ENCODE results near the gene ENDOV. TPM values are rescaled to one million over a fixed set of nuclear protein-coding genes. Genes with fewer than 3 reads are reported as not detected.

Gene ENDOV
- total RNA-seq, 1 experiment from 2014 or later, result 45.6 TPM

GRCh38 chr17:80425835-80426426, 11.0 kb downstream of the ENDOV start:
- Histone ChIP-seq H2AFZ (ENCODE audit: low read depth, low read length, poor library complexity, severe bottlenecking) (no peak overlapping the region), H3K4me1 (ENCODE audit: control insufficient read depth in 1 of 2, insufficient read depth in 2 of 2, low read length in 2 of 2) (no peaks in the 10 kb centered on the region), H3K9me2 (ENCODE audit: insufficient read depth) (no peaks in the 10 kb centered on the region), H3K4me2 (ENCODE audit: low read length) (no peak overlapping the region), H3K79me2 (ENCODE audit: insufficient read depth, low read length) (no peaks in the 10 kb centered on the region), H3K9me3 (ENCODE audit: control insufficient read depth in 1 of 2, insufficient read depth in 1 of 2, low read depth in 1 of 2, low read length in 2 of 2) (no peaks in the 10 kb centered on the region), H4K20me1 (ENCODE audit: insufficient read depth) (no peaks in the 10 kb centered on the region), H3K27me3 (ENCODE audit: insufficient read depth, low read length) (no peaks in the 10 kb centered on the region), H3K9ac (ENCODE audit: low read length) (no peak overlapping the region), H3K27ac (ENCODE audit: low read depth, low read length) (no peak overlapping the region), H3K36me3 (ENCODE audit: control insufficient read depth in 1 of 2, insufficient read depth in 2 of 2, low read length in 2 of 2) (no peaks in the 10 kb centered on the region), H3K4me3 (replicated peaks in 1 of 2; ENCODE audit: low read depth in 1 of 2, low read length in 2 of 2) (no peak overlapping the region)
- ChIA-PET POLR2A (no interaction called here), CTCF (interaction anchor here (1.3 to 1.7 kb wide), 3 partner anchors 10 to 559 kb away, joined by 4 to 9 read pairs (median 5); partner anchors contain the start of gene ENDOV), RAD21 (ENCODE audit: low non-redundant PET in 1 of 2, low total read pairs in 2 of 2, uncharacterized antibody in 2 of 2, unreplicated experiment in 2 of 2) (no interaction called here)
- intact Hi-C loops (cut with micrococcal nuclease), result no loop called here
- no TSS peak for BruUV-seq (replicated peaks)
- ATAC-seq (no peak), DNase-seq (ENCODE audit: low read depth, low spot score) (no peak)
- TF ChIP-seq YY1 (IDR thresholded peaks at IDR 0.05; ENCODE audit: extremely low read depth, insufficient replicate concordance, low read depth, low read length) (no peak), FOSL1 (IDR thresholded peaks at IDR 0.05; ENCODE audit: low read depth) (no peak), EZH2phosphoT487 (IDR thresholded peaks at IDR 0.05; ENCODE audit: borderline replicate concordance) (no peak), ZFX (IDR thresholded peaks at IDR 0.05) (no peak), POLR2A (IDR thresholded peaks at IDR 0.05; ENCODE audit: borderline replicate concordance, extremely low read depth, insufficient read depth, insufficient read length) (no peak), EZH2 (IDR thresholded peaks at IDR 0.05) (no peak), CBX3 (IDR thresholded peaks at IDR 0.05; ENCODE audit: low read depth) (no peak), RAD21 (IDR thresholded peaks at IDR 0.05; ENCODE audit: low read depth) (no peak), TCF7L2 (IDR thresholded peaks at IDR 0.05; ENCODE audit: borderline replicate concordance, extremely low read depth, insufficient read depth, insufficient read length) (no peak), ATF3 (IDR thresholded peaks at IDR 0.05) (no peak)

Data from HCT116 (cell line).